HG02981 (cell line): ENCODE measurements around the gene GUCY1A2.
"Not testable (repeated sequence)": the region's sequence is repeated elsewhere in the genome, so short reads cannot be mapped to it uniquely, and the experiment has no call there.

Source experiments
- ATAC-seq: cut with Tn5 transposase; IDR thresholded peaks from one replicate; pipeline ENCODE4 v1.9.1; 2021; ENCODE audit warnings: mild to moderate bottlenecking, moderate library complexity; ENCODE audit not compliant: unreplicated experiment

The GUCY1A2 gene, protein sequence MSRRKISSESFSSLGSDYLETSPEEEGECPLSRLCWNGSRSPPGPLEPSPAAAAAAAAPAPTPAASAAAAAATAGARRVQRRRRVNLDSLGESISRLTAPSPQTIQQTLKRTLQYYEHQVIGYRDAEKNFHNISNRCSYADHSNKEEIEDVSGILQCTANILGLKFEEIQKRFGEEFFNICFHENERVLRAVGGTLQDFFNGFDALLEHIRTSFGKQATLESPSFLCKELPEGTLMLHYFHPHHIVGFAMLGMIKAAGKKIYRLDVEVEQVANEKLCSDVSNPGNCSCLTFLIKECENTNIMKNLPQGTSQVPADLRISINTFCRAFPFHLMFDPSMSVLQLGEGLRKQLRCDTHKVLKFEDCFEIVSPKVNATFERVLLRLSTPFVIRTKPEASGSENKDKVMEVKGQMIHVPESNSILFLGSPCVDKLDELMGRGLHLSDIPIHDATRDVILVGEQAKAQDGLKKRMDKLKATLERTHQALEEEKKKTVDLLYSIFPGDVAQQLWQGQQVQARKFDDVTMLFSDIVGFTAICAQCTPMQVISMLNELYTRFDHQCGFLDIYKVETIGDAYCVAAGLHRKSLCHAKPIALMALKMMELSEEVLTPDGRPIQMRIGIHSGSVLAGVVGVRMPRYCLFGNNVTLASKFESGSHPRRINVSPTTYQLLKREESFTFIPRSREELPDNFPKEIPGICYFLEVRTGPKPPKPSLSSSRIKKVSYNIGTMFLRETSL

GRCh38 chr11:107018219-107018901, at the start of gene GUCY1A2:
Gene GUCY1A2 (minus strand): TSS chr11:107018476. CDS start chr11:107018055, 421 bp downstream.
- ATAC-seq: peak; percentile 28

GRCh38 chr11:107054391-107054790, 36.1 kb upstream of the GUCY1A2 start:
- ATAC-seq: no peak

- ATAC-seq: not testable (repeated sequence)
Measured at GRCh38 chr11:107051332-107051731, 33.1 kb upstream of the GUCY1A2 start.

DNA sequence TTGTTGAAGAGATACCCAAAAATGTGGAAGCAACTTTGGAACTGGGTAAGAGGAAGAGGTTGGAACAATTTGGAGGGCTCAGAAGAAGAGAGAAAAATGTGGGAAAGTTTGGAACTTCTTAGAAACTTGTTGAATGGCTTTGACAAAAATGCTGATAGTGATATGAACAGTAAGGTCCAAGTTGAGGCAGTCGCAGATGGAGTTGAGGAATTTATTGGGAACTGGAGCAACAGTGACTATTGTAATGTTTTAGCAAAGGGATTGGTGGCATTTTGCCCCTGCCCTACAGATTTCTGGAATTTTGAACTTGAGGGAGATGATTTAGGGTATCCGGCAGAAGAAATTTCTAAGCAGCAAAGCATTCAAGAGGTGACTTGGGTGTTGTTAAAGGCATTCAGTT, 32.6 kb upstream of the GUCY1A2 start:
- not testable (repeated sequence) for ATAC-seq

DNA sequence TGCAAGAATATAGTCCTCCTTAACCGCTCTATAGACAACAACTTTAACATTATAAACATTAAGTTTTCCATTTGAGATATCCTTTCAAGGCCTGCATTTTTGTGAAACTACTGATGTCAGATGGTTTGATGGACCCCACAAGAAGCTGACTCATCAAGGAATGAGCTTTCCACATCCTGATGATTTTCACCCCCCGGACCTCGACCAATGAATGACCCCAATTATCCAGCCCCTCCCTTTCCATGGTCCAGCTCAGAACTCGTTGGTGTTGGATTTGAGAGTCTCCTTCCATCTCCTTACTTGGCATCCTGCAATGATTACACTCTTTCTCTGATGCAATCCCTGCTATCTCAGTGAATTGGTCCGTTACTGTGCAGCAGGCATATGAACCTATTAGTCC, 31.8 kb upstream of the GUCY1A2 start:
- no peak for ATAC-seq

DNA sequence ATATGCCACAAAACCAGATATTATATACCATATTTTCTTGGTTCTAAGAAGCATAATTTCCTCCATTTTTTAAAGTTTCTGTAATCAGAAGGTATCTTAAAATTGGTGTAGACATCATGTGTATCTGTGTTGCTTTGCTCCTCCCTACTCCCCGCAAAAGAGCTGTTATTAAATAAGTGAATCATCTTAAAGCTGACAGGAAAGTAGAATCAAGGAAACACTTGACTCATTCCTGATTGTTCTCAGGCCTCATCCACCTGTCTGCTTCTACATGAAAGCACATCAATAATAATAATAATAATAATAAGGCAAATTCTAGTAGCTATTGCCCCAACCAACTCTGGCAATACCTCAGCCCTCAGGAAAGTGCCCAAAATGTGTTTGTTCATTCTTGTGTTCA, 26.2 kb upstream of the GUCY1A2 start:
- no peak for ATAC-seq

DNA sequence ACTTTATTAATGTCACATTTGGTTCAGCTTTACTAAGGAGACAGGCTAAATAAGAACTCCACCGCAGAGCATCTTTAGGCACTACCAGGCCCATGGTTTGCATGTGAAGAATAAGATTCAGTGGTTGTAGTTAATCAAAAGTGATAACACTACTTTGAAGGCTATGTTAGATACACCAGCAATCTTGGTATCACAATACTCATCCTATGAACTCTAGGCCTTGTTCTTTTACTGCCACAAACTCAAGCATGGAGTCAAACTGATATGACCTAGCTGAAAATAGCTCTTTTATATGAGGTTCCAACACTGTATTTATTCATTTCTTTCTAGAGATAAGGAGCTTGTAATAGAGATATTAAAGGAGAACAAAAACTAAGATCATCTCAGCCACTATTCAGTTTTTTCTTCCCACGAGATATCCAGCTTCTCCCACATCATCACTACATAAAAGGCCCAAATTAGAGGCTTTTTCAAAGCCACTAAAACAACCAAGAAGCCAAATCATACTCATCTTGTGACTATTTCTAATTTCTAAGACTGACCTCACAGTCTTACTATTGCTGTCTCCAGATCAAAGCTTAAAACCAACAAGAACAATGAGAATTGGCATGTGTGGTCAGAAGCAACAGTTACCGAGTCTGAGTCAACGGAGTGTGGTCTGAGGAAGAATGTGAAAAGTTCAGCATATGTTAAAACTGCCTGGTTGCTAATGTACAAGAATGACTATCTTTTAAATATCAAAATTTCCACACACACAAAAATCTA, 25.1 kb upstream of the GUCY1A2 start:
- ATAC-seq: peak; percentile 84

DNA sequence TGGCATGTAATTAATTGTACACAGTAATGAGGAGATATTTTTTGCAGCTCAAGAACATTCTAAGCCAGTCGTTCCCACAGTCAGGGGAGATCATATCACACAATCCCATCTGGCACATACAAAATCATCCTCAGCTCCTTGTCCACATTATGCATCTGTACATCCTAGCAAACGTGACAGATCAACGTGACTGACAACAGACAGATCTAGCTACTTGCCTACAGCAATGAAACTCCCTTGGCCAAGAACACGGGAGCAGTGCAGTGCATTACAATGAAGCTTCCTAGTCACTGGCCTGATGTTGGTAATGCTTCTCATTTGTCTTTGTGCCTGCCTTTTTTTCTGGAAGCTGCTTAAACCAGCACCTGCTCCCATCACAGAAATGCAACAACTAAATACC, 24.5 kb upstream of the GUCY1A2 start:
- ATAC-seq: no peak

GRCh38 chr11:107041088-107041444, 22.8 kb upstream of the GUCY1A2 start:
- ATAC-seq: no peak

GRCh38 chr11:107040433-107041087, 22.3 kb upstream of the GUCY1A2 start:
- ATAC-seq: no peak

- no peak for ATAC-seq
Measured at GRCh38 chr11:107025673-107026072, 7.4 kb upstream of the GUCY1A2 start.

GRCh38 chr11:107020594-107020993, 2.3 kb upstream of the GUCY1A2 start:
- no peak for ATAC-seq

- no peak for ATAC-seq
Measured at GRCh38 chr11:107018902-107019493, 722 bp upstream of the GUCY1A2 start.

- peak; percentile 58 for ATAC-seq
Measured at GRCh38 chr11:107017433-107018218, 650 bp downstream of the GUCY1A2 start.

GRCh38 chr11:107017104-107017432, 1.2 kb downstream of the GUCY1A2 start:
- ATAC-seq: no peak

DNA sequence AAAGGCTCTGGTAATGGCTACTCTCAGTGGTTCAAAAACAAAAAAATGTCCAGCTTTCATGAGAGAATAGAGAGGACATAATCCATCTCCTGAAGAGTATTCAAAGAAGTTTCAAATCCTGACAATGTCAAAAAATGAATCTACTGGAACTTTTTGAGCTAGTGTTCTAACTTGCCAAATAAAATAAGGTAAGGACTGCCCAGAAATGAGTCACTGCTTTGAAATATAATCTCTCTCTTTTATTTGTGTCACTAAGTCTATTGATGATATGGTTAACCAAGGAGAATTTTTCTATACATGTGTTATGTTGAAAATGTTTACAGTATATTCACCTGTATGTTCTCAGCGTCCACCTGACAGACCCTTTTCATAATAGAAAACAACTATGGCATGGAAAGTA, 3.4 kb downstream of the GUCY1A2 start:
- no peak for ATAC-seq

DNA sequence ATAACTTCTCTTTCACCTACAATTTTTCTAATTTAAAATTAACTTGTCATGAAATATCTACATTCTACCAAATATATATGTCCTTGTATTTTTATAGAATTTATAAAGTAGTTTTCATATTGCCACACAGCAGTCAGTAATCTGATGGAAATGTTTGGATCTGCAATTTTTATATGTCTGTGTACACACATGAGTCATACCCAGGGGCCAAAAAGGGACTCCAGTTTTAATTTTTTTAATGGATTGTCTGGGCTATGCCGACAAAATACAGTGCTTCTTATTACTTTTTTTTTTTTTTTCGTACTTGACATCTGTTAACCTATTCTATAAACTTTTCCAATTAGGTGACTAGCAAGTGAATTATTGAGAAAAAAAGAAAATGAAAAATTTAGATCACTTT, 6.3 kb downstream of the GUCY1A2 start:
- ATAC-seq: no peak

DNA sequence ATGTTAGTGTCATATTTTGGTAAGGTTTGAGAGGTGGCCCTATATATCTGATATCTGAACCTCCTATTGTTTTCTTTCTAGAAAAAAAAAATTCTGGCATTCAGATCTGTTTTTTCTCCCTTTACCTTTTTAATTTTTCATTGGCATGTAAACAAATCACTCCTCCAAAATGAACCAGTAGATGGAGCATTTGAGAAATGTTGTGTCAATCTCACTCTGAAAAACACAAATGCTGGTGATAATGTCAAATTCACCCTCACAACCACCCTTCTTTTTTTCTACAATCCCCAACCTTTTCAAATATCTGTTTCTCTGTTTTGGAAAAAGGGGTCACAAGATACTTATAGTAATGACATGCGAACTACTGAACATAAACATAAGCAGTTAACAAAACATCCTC, 9.1 kb downstream of the GUCY1A2 start:
- no peak for ATAC-seq

DNA sequence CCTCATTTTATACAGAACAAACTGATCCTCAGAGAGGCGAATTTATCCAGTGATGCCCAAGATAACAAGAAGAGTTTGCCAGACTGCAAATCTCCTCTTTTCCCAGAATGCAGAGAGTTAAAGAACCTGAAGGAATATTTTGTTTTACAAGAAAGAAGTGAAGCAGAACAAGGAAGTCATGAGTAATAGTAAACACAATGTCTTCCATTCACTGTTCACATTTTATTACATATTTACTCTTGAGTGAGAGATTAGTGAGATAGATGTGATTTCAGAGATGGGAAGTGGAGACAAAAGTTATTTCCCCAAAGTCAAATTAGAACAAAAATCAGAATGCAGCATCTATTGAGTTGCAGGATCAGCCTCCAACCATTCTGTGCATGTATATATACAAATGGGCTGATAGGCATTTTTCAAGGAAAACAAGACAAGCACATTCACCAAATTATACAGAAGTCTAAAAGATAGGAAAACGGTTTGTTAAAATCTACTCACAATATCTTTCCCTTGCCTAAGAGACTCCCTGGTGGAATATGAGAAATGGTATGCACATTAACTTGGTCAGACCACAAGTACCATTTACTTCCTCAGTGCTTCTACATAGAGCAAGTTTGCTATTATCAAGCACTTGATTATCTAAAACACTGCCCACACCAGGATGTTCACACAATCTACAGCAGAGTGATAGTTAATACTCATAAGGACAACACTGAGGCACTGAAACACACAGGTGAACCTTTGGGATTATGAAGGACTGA, 12.0 kb downstream of the GUCY1A2 start:
- no peak for ATAC-seq
